NT2/D1 (cell line): ENCODE measurements around the gene CENPQ.

Experiments used
- SUZ12 ChIP-seq: IDR thresholded peaks from 2 replicates; pipeline ENCODE4 v1.6.1; 2011; ENCODE audit not compliant: insufficient read length, insufficient read depth; ENCODE audit errors: extremely low read depth
- ZNF274 ChIP-seq: IDR thresholded peaks from 2 replicates; pipeline ENCODE4 v1.6.1; 2011; ENCODE audit warnings: mild to moderate bottlenecking, low read depth, low read length

GRCh38 chr6:49468042-49468441 is 4.9 kb downstream of the CENPQ start:
- TF ChIP-seq ZNF274: no peak
- no peak for TF ChIP-seq SUZ12
